Smooth muscle cell (in vitro differentiated cells): ENCODE data around the gene ADAM21. TPM values are rescaled to one million over a fixed set of nuclear protein-coding genes. Genes with fewer than 3 reads are reported as not detected.
"Not testable (repeated sequence)": the region's sequence is repeated elsewhere in the genome, so short reads cannot be mapped to it uniquely, and the experiment has no call there.

ENCODE experiments used
- DNase-seq: peaks from one replicate; lab custom pipeline; 2025; ENCODE audit not compliant: unreplicated experiment; lab: John Stamatoyannopoulos, UW
- H2AFZ ChIP-seq: fragments of 200-600 bp; sonication (generic); 2 replicates; pipeline ENCODE4 v1.6.0; 2016; ENCODE audit warnings: antibody characterized with exemption, low read depth, mild to moderate bottlenecking
- H3F3A ChIP-seq: fragments of 200-600 bp; sonication (generic); 2 replicates; pipeline ENCODE4 v1.6.0; 2017; ENCODE audit warnings: antibody characterized with exemption, low read depth
- H3K27ac ChIP-seq: fragments of 200-600 bp; sonication (generic); 2 replicates; pipeline ENCODE4 v1.5.1; 2016; ENCODE audit warnings: low read depth, mild to moderate bottlenecking
- H3K27me3 ChIP-seq: fragments of 200-600 bp; sonication (generic); 2 replicates; pipeline ENCODE4 v1.6.1; 2016; ENCODE audit warnings: low read depth, mild to moderate bottlenecking
- H3K36me3 ChIP-seq: fragments of 200-600 bp; sonication (generic); 2 replicates; pipeline ENCODE4 v1.5.1; 2016; ENCODE audit warnings: low read depth
- H3K4me1 ChIP-seq: fragments of 200-600 bp; sonication (generic); 2 replicates; pipeline ENCODE4 v1.5.1; 2016; ENCODE audit warnings: low read depth
- H3K4me2 ChIP-seq: fragments of 200-600 bp; sonication (generic); 2 replicates; pipeline ENCODE4 v1.6.0; 2016; ENCODE audit warnings: mild to moderate bottlenecking
- H3K4me3 ChIP-seq: fragments of 200-600 bp; sonication (generic); 2 replicates; pipeline ENCODE4 v1.5.1; 2016; ENCODE audit warnings: mild to moderate bottlenecking
- H3K79me2 ChIP-seq: fragments of 200-600 bp; sonication (generic); 2 replicates; pipeline ENCODE4 v1.6.0; 2016; ENCODE audit warnings: low read depth, mild to moderate bottlenecking
- H3K9ac ChIP-seq: fragments of 200-600 bp; sonication (generic); 2 replicates; pipeline ENCODE4 v1.6.0; 2016; ENCODE audit warnings: low read depth
- H3K9me3 ChIP-seq: fragments of 200-600 bp; sonication (generic); replicated peaks from 2 replicates; pipeline ENCODE4 v1.5.1; 2016; ENCODE audit warnings: low read depth
- H4K20me1 ChIP-seq: fragments of 200-600 bp; sonication (generic); 2 replicates; pipeline ENCODE4 v1.6.0; 2016; ENCODE audit warnings: low read depth
- CTCF ChIP-seq: fragments of 200-600 bp; sonication (generic); IDR thresholded peaks from 2 replicates; pipeline ENCODE4 v1.5.1; 2017; ENCODE audit warnings: borderline replicate concordance, mild to moderate bottlenecking, antibody characterized with exemption; ENCODE audit not compliant: insufficient read depth, poor library complexity, severe bottlenecking
- WGBS: methylation state at CpG from one replicate; pipeline ENCODE4 v1.1.7; 2016; ENCODE audit warnings: low lambda C conversion rate; 5-methylcytosine and 5-hydroxymethylcytosine counted together
- polyA plus RNA-seq: library from polyadenylated mRNA; unstranded; fragments of >200 nt; fragmentation: Nextera tagmentation; extraction: Ambion mirVana; gene quantifications from 2 replicates; pipeline ENCODE4 v1.2.1, GENCODE V29; 2016
- total RNA-seq: library from RNA; depleted of rRNA; stranded (reverse); fragments of >200 nt; gene quantifications from 2 replicates; pipeline ENCODE4 v1.2.3, GENCODE V29; 2014

Gene ADAM21
- total and polyA plus RNA-seq, 2 experiments from 2014 or later: not detected

- no peaks in the 10 kb centered on the region for H4K20me1 ChIP-seq
- H3K27me3 ChIP-seq: no peaks in the 10 kb centered on the region
- no peak overlapping the region for H3K4me3 ChIP-seq
- H3F3A ChIP-seq: no peaks in the 10 kb centered on the region
- H3K36me3 ChIP-seq: no peaks in the 10 kb centered on the region
- no peak overlapping the region for H3K27ac ChIP-seq
- no peaks in the 10 kb centered on the region for H3K79me2 ChIP-seq
- H2AFZ ChIP-seq: no peak overlapping the region
- H3K4me2 ChIP-seq: no peak overlapping the region
- H3K9me3 ChIP-seq: no peaks in the 10 kb centered on the region
- no peak for DNase-seq
- no peaks in the 10 kb centered on the region for H3K4me1 ChIP-seq
- no peak overlapping the region for H3K9ac ChIP-seq
- no peak for TF ChIP-seq CTCF
- WGBS: 88% methylated on average over 4 of the region's 4 CpGs
These were observed 20.5 kb downstream of the ADAM21 start for GRCh38 chr14:70472253-70473159.

- Histone ChIP-seq H3K36me3 (no peaks in the 10 kb centered on the region), H3K4me2 (no peak overlapping the region), H3K4me3 (no peak overlapping the region), H3K27me3 (no peaks in the 10 kb centered on the region), H3F3A (no peaks in the 10 kb centered on the region), H4K20me1 (no peaks in the 10 kb centered on the region), H3K9ac (no peak overlapping the region), H2AFZ (no peak overlapping the region), H3K27ac (no peak overlapping the region), H3K4me1 (no peaks in the 10 kb centered on the region), H3K9me3 (no peaks in the 10 kb centered on the region), H3K79me2 (no peaks in the 10 kb centered on the region)
- TF ChIP-seq CTCF: no peak
- WGBS: 66% methylated on average over 2 of the region's 2 CpGs
- DNase-seq: no peak
These were observed 21.9 kb downstream of the ADAM21 start for GRCh38 chr14:70473825-70474224.

GRCh38 chr14:70475459-70475858 is 23.5 kb downstream of the ADAM21 start:
- H2AFZ ChIP-seq, H3K27ac ChIP-seq, DNase-seq, H3K36me3 ChIP-seq, H3K4me2 ChIP-seq, H3K9me3 ChIP-seq, H3K4me1 ChIP-seq, H3K9ac ChIP-seq, H4K20me1 ChIP-seq, H3F3A ChIP-seq, H3K4me3 ChIP-seq, H3K27me3 ChIP-seq, H3K79me2 ChIP-seq: not testable (repeated sequence)
- WGBS: 94% methylated on average over 11 of the region's 13 CpGs

GRCh38 chr14:70477356-70478105 is 25.6 kb downstream of the ADAM21 start:
- not testable (repeated sequence) for H3K36me3 ChIP-seq, H3K4me3 ChIP-seq, H3K27ac ChIP-seq, DNase-seq, H4K20me1 ChIP-seq, H3K27me3 ChIP-seq, H3K4me1 ChIP-seq, H3K9me3 ChIP-seq, H2AFZ ChIP-seq, H3K9ac ChIP-seq, H3K4me2 ChIP-seq, H3F3A ChIP-seq, H3K79me2 ChIP-seq
- 88% methylated on average over 24 of the region's 57 CpGs for WGBS
